GM23338 (cell line): ENCODE measurements around the gene FNDC1. TPM values are rescaled to one million over a fixed set of nuclear protein-coding genes. Genes with fewer than 3 reads are reported as not detected.

Experiments
- ATAC-seq: fragments of 200-7000 bp; cut with Tn5 transposase; 3 replicates; pipeline ENCODE4 v1.9.1; 2020
- DNase-seq: peaks from one replicate; pipeline ENCODE4 v3.0.0-alpha.2; 2015; ENCODE audit warnings: low spot score
- H2AFZ ChIP-seq: fragments of 200-600 bp; sonication (generic); 2 replicates; pipeline ENCODE4 v1.8.0; 2016; ENCODE audit warnings: antibody characterized with exemption, mild to moderate bottlenecking, moderate library complexity
- H3F3A ChIP-seq: fragments of 200-600 bp; sonication (generic); replicated peaks from 2 replicates; pipeline ENCODE4 v1.8.0; 2017; ENCODE audit warnings: antibody characterized with exemption, mixed run types, low read depth
- H3K27ac ChIP-seq: fragments of 200-600 bp; sonication (generic); 2 replicates; pipeline ENCODE4 v1.6.1; 2016; ENCODE audit warnings: low read depth
- H3K27me3 ChIP-seq: fragments of 200-600 bp; sonication (generic); 2 replicates; pipeline ENCODE4 v1.8.0; 2016; ENCODE audit warnings: mild to moderate bottlenecking, mixed run types, moderate library complexity; ENCODE audit not compliant: insufficient read depth
- H3K36me3 ChIP-seq: fragments of 200-600 bp; sonication (generic); 2 replicates; pipeline ENCODE4 v1.8.0; 2016; ENCODE audit warnings: mild to moderate bottlenecking; ENCODE audit not compliant: insufficient read depth
- H3K4me1 ChIP-seq: fragments of 200-600 bp; sonication (generic); 2 replicates; pipeline ENCODE4 v1.8.0; 2016; ENCODE audit warnings: mild to moderate bottlenecking, moderate library complexity; ENCODE audit not compliant: insufficient read depth
- H3K4me2 ChIP-seq: fragments of 200-600 bp; sonication (generic); 2 replicates; pipeline ENCODE4 v1.7.1; 2017; ENCODE audit warnings: mixed run types
- H3K4me3 ChIP-seq: fragments of 200-600 bp; sonication (generic); 2 replicates; pipeline ENCODE4 v1.6.1; 2016; ENCODE audit warnings: mixed run types
- H3K79me2 ChIP-seq: fragments of 200-600 bp; sonication (generic); replicated peaks from 2 replicates; pipeline ENCODE4 v1.8.0; 2017; ENCODE audit warnings: mild to moderate bottlenecking; ENCODE audit not compliant: insufficient read depth
- H3K9me2 ChIP-seq: fragments of 200-600 bp; sonication (generic); 2 replicates; pipeline ENCODE4 v1.8.0; 2017; ENCODE audit not compliant: insufficient read depth
- H4K20me1 ChIP-seq: fragments of 200-600 bp; sonication (generic); replicated peaks from 2 replicates; pipeline ENCODE4 v1.8.0; 2017; ENCODE audit warnings: mild to moderate bottlenecking; ENCODE audit not compliant: insufficient read depth
- H3K27ac Mint-ChIP-seq: 2 replicates; pipeline ENCODE4 v1.8.0; 2020; ENCODE audit warnings: inconsistent platforms, mild to moderate bottlenecking, moderate library complexity, mixed read lengths
- H3K27me3 Mint-ChIP-seq: 3 replicates; pipeline ENCODE4 v1.8.0; 2022; ENCODE audit warnings: low read depth, mild to moderate bottlenecking, moderate library complexity, mixed read lengths, inconsistent platforms; ENCODE audit not compliant: insufficient read depth, poor library complexity
- H3K36me3 Mint-ChIP-seq: 3 replicates; pipeline ENCODE4 v1.8.0; 2021; ENCODE audit warnings: low read depth, mild to moderate bottlenecking, inconsistent platforms, moderate library complexity, mixed read lengths
- H3K4me1 Mint-ChIP-seq: 3 replicates; pipeline ENCODE4 v1.8.0; 2020; ENCODE audit warnings: mild to moderate bottlenecking, inconsistent platforms, mixed read lengths
- H3K4me3 Mint-ChIP-seq: 3 replicates; pipeline ENCODE4 v1.8.0; 2021; ENCODE audit warnings: moderate library complexity, mild to moderate bottlenecking, inconsistent platforms, mixed read lengths
- H3K9me3 Mint-ChIP-seq: 3 replicates; pipeline ENCODE4 v1.8.0; 2020; ENCODE audit warnings: moderate library complexity, mild to moderate bottlenecking, inconsistent platforms, mixed read lengths
- CTCF ChIP-seq, 2 experiments: fragments of 200-600 bp in 1 of 2; sonication (generic) in 1 of 2; conservative IDR thresholded peaks; 2 replicates each; pipeline versions ENCODE4 v1.5.1 to v1.6.1; 2016 to 2017; ENCODE audit warnings: antibody characterized with exemption in 2 of 2, low read depth in 2 of 2, mild to moderate bottlenecking in 2 of 2, moderate library complexity in 1 of 2
- ETS1 ChIP-seq: IDR thresholded peaks from 2 replicates; pipeline ENCODE4 v1.6.1; 2016; ENCODE audit warnings: antibody characterized with exemption
- EZH2 ChIP-seq: fragments of 200-600 bp; sonication (generic); IDR thresholded peaks from one replicate; pipeline ENCODE4 v1.8.0; 2017; ENCODE audit warnings: antibody characterized with exemption, mild to moderate bottlenecking, low read depth; ENCODE audit not compliant: unreplicated experiment
- EZH2phosphoT487 ChIP-seq: fragments of 200-600 bp; sonication (generic); IDR thresholded peaks from one replicate; pipeline ENCODE4 v1.8.1; 2018; ENCODE audit warnings: antibody characterized with exemption; ENCODE audit not compliant: unreplicated experiment
- JUNB ChIP-seq: IDR thresholded peaks from one replicate; pipeline ENCODE4 v1.6.1; 2016; ENCODE audit warnings: antibody characterized with exemption; ENCODE audit not compliant: unreplicated experiment
- NANOG ChIP-seq: IDR thresholded peaks from 2 replicates; pipeline ENCODE4 v1.6.1; 2016; ENCODE audit warnings: antibody characterized with exemption, borderline replicate concordance
- POLR2AphosphoS5 ChIP-seq: IDR thresholded peaks from 2 replicates; pipeline ENCODE4 v1.6.1; 2016; ENCODE audit warnings: antibody characterized with exemption, low read depth
- REST ChIP-seq: IDR thresholded peaks from one replicate; pipeline ENCODE4 v1.6.1; 2018; ENCODE audit warnings: antibody characterized with exemption; ENCODE audit not compliant: unreplicated experiment
- STAT1 ChIP-seq: IDR thresholded peaks from one replicate; pipeline ENCODE4 v1.6.1; 2016; ENCODE audit warnings: antibody characterized with exemption; ENCODE audit not compliant: unreplicated experiment
- ZNF114 ChIP-seq: fragments of 250-450 bp; sonication (Bioruptor Pico); IDR thresholded peaks from 2 replicates; pipeline ENCODE4 v1.5.0; 2020; ENCODE audit warnings: mild to moderate bottlenecking, moderate library complexity
- ZNF331 ChIP-seq: fragments of 250-450 bp; sonication (Bioruptor Pico); IDR thresholded peaks from 2 replicates; pipeline ENCODE4 v1.5.0; 2020; ENCODE audit warnings: low read depth, mild to moderate bottlenecking, moderate library complexity
- polyA plus RNA-seq: library from polyadenylated mRNA; unstranded; fragments of >200 nt; fragmentation: Nextera tagmentation; extraction: Ambion mirVana; gene quantifications from 2 replicates; pipeline ENCODE4 v1.2.1, GENCODE V29; 2016
- total RNA-seq: library from RNA; depleted of rRNA; stranded (reverse); fragments of >200 nt; shearing (Covaris generic); gene quantifications from 2 replicates; pipeline ENCODE4 v1.2.3, GENCODE V29; 2014

The FNDC1 gene
- total and polyA plus RNA-seq, 2 experiments from 2014 or later, result 0.38 to 0.57 TPM

GRCh38 chr6:159161839-159162238, 7.4 kb upstream of the FNDC1 start:
- Mint-ChIP-seq H3K9me3 (peaks cover 4% of the 10 kb centered on the region; the same call in 2 of the 3 replicates), H3K27ac (no peak overlapping the region), H3K4me1 (no peaks in the 10 kb centered on the region), H3K36me3 (no peaks in the 10 kb centered on the region), H3K27me3 (peaks cover 6% of the 10 kb centered on the region), H3K4me3 (no peak overlapping the region)
- H3K4me1 ChIP-seq, result no peaks in the 10 kb centered on the region
- H3K9me2 ChIP-seq, result no peaks in the 10 kb centered on the region
- no peak overlapping the region for H2AFZ ChIP-seq
- no peak overlapping the region for H3K27ac ChIP-seq
- no peaks in the 10 kb centered on the region for H3K79me2 ChIP-seq
- H3K4me3 ChIP-seq, result no peak overlapping the region
- TF ChIP-seq CTCF (conservative IDR thresholded peaks at IDR 0.05; ENCODE audit: low read depth in 2 of 2) (no peak), EZH2phosphoT487 (no peak), POLR2AphosphoS5 (no peak)
- H3K36me3 ChIP-seq, result no peaks in the 10 kb centered on the region
- DNase-seq (no peak), ATAC-seq (no peak)
- H3K27me3 ChIP-seq, result peaks cover 18% of the 10 kb centered on the region
- H3K4me2 ChIP-seq, result no peak overlapping the region
- no peaks in the 10 kb centered on the region for H4K20me1 ChIP-seq
- H3F3A ChIP-seq, result no peaks in the 10 kb centered on the region

GRCh38 chr6:159163901-159164370, 5.3 kb upstream of the FNDC1 start:
- H3K4me2 ChIP-seq, result no peak overlapping the region
- H3K36me3 Mint-ChIP-seq, result no peaks in the 10 kb centered on the region; the same call in 2 of the 3 replicates
- H3K36me3 ChIP-seq, result no peaks in the 10 kb centered on the region
- H3K27ac Mint-ChIP-seq, result no peak overlapping the region
- H3K9me2 ChIP-seq, result no peaks in the 10 kb centered on the region
- no peaks in the 10 kb centered on the region for H3K9me3 Mint-ChIP-seq
- H3K4me3 Mint-ChIP-seq, result no peak overlapping the region
- H3K27ac ChIP-seq, result no peak overlapping the region
- H3K4me1 Mint-ChIP-seq, result 0 out of 3 replicates have a peak, but pooled peaks cover 2% of the 10 kb centered on the region
- no peaks in the 10 kb centered on the region for H3K79me2 ChIP-seq
- no peaks in the 10 kb centered on the region for H3F3A ChIP-seq
- H2AFZ ChIP-seq, result no peak overlapping the region
- no peaks in the 10 kb centered on the region for H3K4me1 ChIP-seq
- no peak for DNase-seq
- H3K27me3 Mint-ChIP-seq, result peaks cover 24% of the 10 kb centered on the region
- no peak overlapping the region for H3K4me3 ChIP-seq
- no peaks in the 10 kb centered on the region for H4K20me1 ChIP-seq
- ATAC-seq, result no peak
- H3K27me3 ChIP-seq, result peaks cover 39% of the 10 kb centered on the region
- TF ChIP-seq STAT1 (no peak), ZNF114 (no peak), NANOG (no peak), CTCF (conservative IDR thresholded peaks at IDR 0.05; ENCODE audit: low read depth in 2 of 2) (no peak), ETS1 (no peak), JUNB (no peak), EZH2 (no peak), REST (no peak), ZNF331 (no peak)
